Upper lobe of right lung (tissue), 1 donor: Measurements from ENCODE around the gene URB1. TPM values are rescaled to one million over a fixed set of nuclear protein-coding genes. Genes with fewer than 3 reads are reported as not detected.

ENCODE experiments used
- ATAC-seq: fragments of 200-7000 bp; cut with Tn5 transposase; one replicate; pipeline ENCODE4 v1.9.1; 2020; ENCODE audit warnings: mild to moderate bottlenecking, moderate library complexity
- DNase-seq: peaks from one replicate; pipeline ENCODE4 v3.0.0-alpha.2; 2020
- H3K27ac ChIP-seq: fragments of 200-600 bp; one replicate; pipeline ENCODE4 v1.8.0; 2022
- H3K27me3 ChIP-seq: fragments of 200-600 bp; one replicate; pipeline ENCODE4 v1.8.0; 2022; ENCODE audit warnings: mild to moderate bottlenecking
- H3K36me3 ChIP-seq: fragments of 200-600 bp; one replicate; pipeline ENCODE4 v1.8.0; 2022
- H3K4me1 ChIP-seq: fragments of 200-600 bp; one replicate; pipeline ENCODE4 v1.8.0; 2022
- H3K4me3 ChIP-seq: fragments of 200-600 bp; one replicate; pipeline ENCODE4 v1.8.0; 2022; ENCODE audit warnings: mild to moderate bottlenecking
- H3K9me3 ChIP-seq: fragments of 200-600 bp; one replicate; pipeline ENCODE4 v1.8.0; 2022
- CTCF ChIP-seq: fragments of 200-600 bp; IDR thresholded peaks from one replicate; pipeline ENCODE4 v1.8.0; 2022; ENCODE audit warnings: antibody characterized with exemption
- intact Hi-C: fragments of 100-400 bp; cut with DNase I; formaldehyde crosslinking; loops from one replicate; pipeline ENCODE4 v1.11.0; 2022
- total RNA-seq: library from RNA; stranded (reverse); fragmentation: NEBNext Ultra II Directional; extraction: Animal tissue kit (Norgen Biotek cat#: 25700); gene quantifications from one replicate; pipeline ENCODE4 v1.2.1, GENCODE V29; 2021
- donor health status: DM: no; HTN: yes; CAD: no; lungs with severe emphysema.

URB1 gene
- total RNA-seq, 1 donor from 2014 or later: 14.3 TPM

- intact Hi-C loops: no loop called here
- TF ChIP-seq CTCF: no peak
- Histone ChIP-seq H3K9me3 (no peaks in the 10 kb centered on the region), H3K27ac (peak overlapping the region; percentile 100), H3K36me3 (peaks cover 11% of the 10 kb centered on the region), H3K27me3 (no peaks in the 10 kb centered on the region), H3K4me3 (peak overlapping the region; percentile 80), H3K4me1 (peaks cover 44% of the 10 kb centered on the region)
- DNase-seq: peak; percentile 80
- ATAC-seq: peak; percentile 23
These were observed 20.2 kb upstream of the URB1 start for GRCh38 chr21:32413015-32413504.

DNA sequence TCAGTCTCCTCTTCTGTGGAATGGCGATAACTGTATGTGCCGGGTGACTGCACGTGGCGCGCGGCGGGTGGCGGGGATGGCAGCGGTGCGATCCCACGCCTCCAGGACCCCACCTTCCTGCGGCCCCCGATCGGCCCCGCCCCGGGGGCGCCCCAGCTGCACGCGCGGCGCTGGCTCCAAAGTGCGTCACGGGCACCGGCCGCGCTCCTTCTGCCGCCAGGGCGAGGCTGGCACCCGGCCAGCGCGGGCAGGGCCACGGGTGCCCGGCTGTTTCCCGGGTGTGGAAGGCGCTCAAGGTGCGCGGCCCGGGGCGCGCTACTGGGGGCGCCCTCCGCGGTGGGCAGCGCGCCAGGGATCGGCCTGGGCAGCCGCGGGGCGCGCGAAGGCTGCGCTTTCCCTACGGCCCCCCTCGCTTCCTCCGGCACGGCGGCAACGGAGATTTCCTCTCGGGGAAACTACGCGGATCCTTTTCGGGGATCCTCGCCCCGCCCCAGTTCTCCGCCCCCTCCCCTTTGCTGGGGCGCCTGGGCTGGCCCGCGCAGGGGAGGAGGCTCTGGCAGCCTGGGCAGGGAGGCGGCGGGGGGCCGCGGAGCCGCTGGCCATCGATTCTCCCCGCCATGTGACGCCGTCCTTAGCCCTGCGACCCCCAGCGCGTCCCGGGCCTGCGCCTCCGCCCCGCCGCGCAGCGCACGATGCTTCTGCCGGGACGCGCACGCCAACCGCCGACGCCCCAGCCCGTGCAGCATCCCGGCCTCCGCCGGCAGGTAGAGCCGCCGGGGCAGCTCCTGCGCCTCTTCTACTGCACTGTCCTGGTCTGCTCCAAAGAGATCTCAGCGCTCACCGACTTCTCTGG is 19.6 kb upstream of the URB1 start, which contains the start of gene EVA1C:
Gene EVA1C, plus strand, starts transcription at position 545 of the 853 bp plus-strand sequence. Its CDS starts 148 bp downstream, at position 693.
- H3K27me3 ChIP-seq: no peaks in the 10 kb centered on the region
- H3K4me3 ChIP-seq: peak within 1 kb of the TSS; percentile 80
- H3K36me3 ChIP-seq: peaks cover 4% of the 10 kb centered on the region
- ATAC-seq (peak; percentile 70), DNase-seq (peak; percentile 89)
- peaks cover 38% of the 10 kb centered on the region for H3K4me1 ChIP-seq
- peak; percentile 21 for TF ChIP-seq CTCF
- peak within 1 kb of the TSS; percentile 100 for H3K27ac ChIP-seq
- intact Hi-C loops: no loop called here
- no peaks in the 10 kb centered on the region for H3K9me3 ChIP-seq

DNA sequence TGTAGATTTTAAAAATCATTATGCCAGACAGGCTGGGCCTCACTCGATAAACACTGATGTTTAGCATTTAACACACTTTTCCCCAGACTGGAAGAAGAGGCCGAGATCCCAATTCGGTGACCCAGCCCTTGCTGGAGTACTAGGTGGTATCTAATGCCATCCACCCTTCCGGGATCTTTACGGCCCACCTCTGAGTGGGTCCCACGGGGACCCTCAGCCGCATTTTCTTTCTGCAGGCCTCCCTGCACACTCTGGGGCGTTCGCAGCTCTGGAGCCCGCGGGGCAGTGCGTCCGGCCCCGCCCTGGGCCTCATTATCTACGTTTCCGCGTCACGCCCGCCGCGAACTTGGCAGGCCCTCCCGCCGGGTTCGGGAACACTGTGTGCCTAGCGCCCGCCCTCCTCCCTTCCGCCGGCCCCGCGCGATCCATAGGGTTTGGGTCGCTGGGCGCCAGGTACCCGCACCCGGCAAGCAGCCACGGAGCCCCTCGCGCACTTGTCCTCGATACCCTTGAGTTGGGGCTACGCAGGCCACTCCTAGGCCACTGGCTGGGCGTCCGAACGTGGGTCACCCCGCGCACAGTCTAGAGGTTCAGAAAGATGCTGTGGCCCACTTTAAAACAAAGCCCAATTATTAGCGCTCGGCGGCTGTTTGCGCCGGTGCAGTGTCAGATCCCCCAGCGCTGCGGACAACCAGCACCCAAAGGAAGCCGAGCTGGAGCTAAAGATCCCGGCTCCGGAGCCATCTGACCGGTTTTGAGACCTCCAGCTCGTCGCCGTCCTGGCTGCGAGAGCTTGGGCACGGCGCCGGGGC is 18.7 kb upstream of the URB1 start:
- Histone ChIP-seq H3K9me3 (no peaks in the 10 kb centered on the region), H3K27me3 (no peaks in the 10 kb centered on the region), H3K4me1 (peaks cover 33% of the 10 kb centered on the region), H3K4me3 (peak overlapping the region; percentile 80), H3K36me3 (peaks cover 4% of the 10 kb centered on the region), H3K27ac (peak overlapping the region; percentile 100)
- no peak for TF ChIP-seq CTCF
- ATAC-seq (peak; percentile 85), DNase-seq (peak; percentile 96)
- intact Hi-C loops: no loop called here

GRCh38 chr21:32410916-32411315 is 18.1 kb upstream of the URB1 start:
- Histone ChIP-seq H3K27me3 (no peaks in the 10 kb centered on the region), H3K4me3 (peak overlapping the region; percentile 80), H3K9me3 (no peaks in the 10 kb centered on the region), H3K36me3 (no peaks in the 10 kb centered on the region), H3K4me1 (peaks cover 30% of the 10 kb centered on the region), H3K27ac (peak overlapping the region; percentile 100)
- ATAC-seq (no peak), DNase-seq (no peak)
- intact Hi-C loops: no loop called here
- no peak for TF ChIP-seq CTCF

- peak overlapping the region; percentile 100 for H3K27ac ChIP-seq
- intact Hi-C loops: no loop called here
- no peak for DNase-seq
These were observed 17.5 kb upstream of the URB1 start for GRCh38 chr21:32410291-32410690.

More at GRCh38 chr21:32410291-32410690, 17.5 kb upstream of the URB1 start:
- H3K9me3 ChIP-seq: no peaks in the 10 kb centered on the region
- TF ChIP-seq CTCF: no peak
- ATAC-seq: no peak
- peaks cover 26% of the 10 kb centered on the region for H3K4me1 ChIP-seq
- no peaks in the 10 kb centered on the region for H3K27me3 ChIP-seq
- no peak overlapping the region for H3K4me3 ChIP-seq
- H3K36me3 ChIP-seq: no peaks in the 10 kb centered on the region
